H1 (cell line): ENCODE results near the gene CNNM2. TPM values are rescaled to one million over a fixed set of nuclear protein-coding genes. Genes with fewer than 3 reads are reported as not detected.
"Not testable (repeated sequence)": the region's sequence is repeated elsewhere in the genome, so short reads cannot be mapped to it uniquely, and the experiment has no call there.

Experiments used
- CTCF ChIA-PET: fragments of 300-600 bp; sonication (Branson Sonifier 250); formaldehyde crosslinking; loops from one replicate; lab custom pipeline; 2021; ENCODE audit not compliant: partially characterized antibody; lab: Charles Lee
- POLR2A ChIA-PET: fragments of 300-600 bp; sonication (Branson Sonifier 250); formaldehyde crosslinking; loops from one replicate; lab custom pipeline; 2021; ENCODE audit warnings: inconsistent platforms; ENCODE audit not compliant: partially characterized antibody; lab: Charles Lee
- DNase-seq, 2 experiments: peaks; one replicate each; pipeline versions ENCODE4 v3.0.0 to v3.0.0-alpha.2; 2010 to 2022; ENCODE audit warnings: low spot score in 2 of 2, low read depth in 1 of 2, mixed read lengths in 1 of 2
- FAIRE-seq: peaks from 2 replicates; lab custom pipeline; 2011; peaks lifted over from hg19 to GRCh38; lab: Jason Lieb, UNC
- H2AFZ ChIP-seq: 2 replicates; pipeline ENCODE4 v1.8.1; 2012; ENCODE audit warnings: low read length, inconsistent platforms
- H2AK5ac ChIP-seq: 2 replicates; pipeline ENCODE4 v1.6.1; 2013; ENCODE audit warnings: low read depth, low read length
- H2BK120ac ChIP-seq: replicated peaks from 2 replicates; pipeline ENCODE3; 2013; ENCODE audit warnings: low read depth, low read length, inconsistent platforms
- H2BK12ac ChIP-seq: 2 replicates; pipeline ENCODE4 v1.6.1; 2013; ENCODE audit warnings: low read depth, low read length
- H2BK15ac ChIP-seq: 2 replicates; pipeline ENCODE4 v1.6.1; 2013; ENCODE audit warnings: low read length
- H2BK20ac ChIP-seq: 2 replicates; pipeline ENCODE4 v1.6.1; 2013; ENCODE audit warnings: low read length
- H2BK5ac ChIP-seq: 2 replicates; pipeline ENCODE4 v1.6.1; 2013; ENCODE audit warnings: low read depth, low read length
- H3K14ac ChIP-seq: 2 replicates; pipeline ENCODE4 v1.6.1; 2013; ENCODE audit warnings: inconsistent platforms; ENCODE audit not compliant: insufficient read length
- H3K18ac ChIP-seq: 2 replicates; pipeline ENCODE4 v1.6.1; 2013; ENCODE audit warnings: low read length; ENCODE audit errors: extremely low read depth
- H3K23ac ChIP-seq: 2 replicates; pipeline ENCODE4 v1.6.1; 2013; ENCODE audit warnings: inconsistent platforms; ENCODE audit not compliant: insufficient read length
- H3K23me2 ChIP-seq: 2 replicates; pipeline ENCODE4 v1.6.1; 2013; ENCODE audit warnings: low read depth, low read length
- H3K27ac ChIP-seq: 2 replicates; pipeline ENCODE4 v1.6.1; 2011; ENCODE audit warnings: low read depth, low read length, inconsistent platforms
- H3K27me3 ChIP-seq, 4 experiments: replicated peaks in 1 of 4; 1 replicate in 1 of 4; 2 replicates in 3 of 4; pipeline versions ENCODE4 v1.6.1 to v1.8.1; 2011 to 2013; ENCODE audit warnings: low read length in 3 of 4, mild to moderate bottlenecking in 3 of 4, inconsistent platforms in 2 of 4, mixed read lengths in 2 of 4, moderate library complexity in 1 of 4; ENCODE audit not compliant: control insufficient read depth in 3 of 4, insufficient read depth in 3 of 4; ENCODE audit errors: extremely low read depth in 1 of 4
- H3K36me3 ChIP-seq, 4 experiments: 2 replicates each; pipeline versions ENCODE4 v1.6.1 to v1.8.1; 2011 to 2013; ENCODE audit warnings: mild to moderate bottlenecking in 4 of 4, low read length in 3 of 4, moderate library complexity in 2 of 4, control low read depth in 1 of 4, inconsistent platforms in 1 of 4; ENCODE audit not compliant: insufficient read depth in 4 of 4, control insufficient read depth in 2 of 4
- H3K4ac ChIP-seq: replicated peaks from 2 replicates; pipeline ENCODE3; 2013; ENCODE audit warnings: low read length, low read depth, mixed read lengths, inconsistent platforms; ENCODE audit not compliant: insufficient read length
- H3K4me1 ChIP-seq, 4 experiments: replicated peaks in 1 of 4; 1 replicate in 1 of 4; 2 replicates in 3 of 4; pipeline versions ENCODE4 v1.6.1 to v1.8.1; 2011 to 2013; ENCODE audit warnings: low read length in 3 of 4, inconsistent platforms in 2 of 4, mixed read lengths in 1 of 4; ENCODE audit not compliant: insufficient read depth in 4 of 4, control insufficient read depth in 3 of 4
- H3K4me2 ChIP-seq, 2 experiments: 2 replicates each; pipeline versions ENCODE4 v1.6.1 to v1.8.1; 2011 to 2013; ENCODE audit warnings: low read depth in 2 of 2, low read length in 2 of 2, control low read depth in 1 of 2, inconsistent platforms in 1 of 2, mild to moderate bottlenecking in 1 of 2; ENCODE audit not compliant: insufficient read depth in 1 of 2
- H3K4me3 ChIP-seq, 4 experiments: fragments of 200-600, 300-600 bp in 1 of 4; sonication (generic), shearing (Covaris generic), sonication (Bioruptor Twin) in 1 of 4; 2 replicates each; pipeline versions ENCODE4 v1.5.1 to v1.8.1; 2011 to 2016; ENCODE audit warnings: low read length in 4 of 4, low read depth in 3 of 4, control low read depth in 2 of 4, inconsistent platforms in 2 of 4, mild to moderate bottlenecking in 2 of 4, mixed read lengths in 1 of 4, moderate library complexity in 1 of 4; ENCODE audit not compliant: insufficient read depth in 2 of 4; ENCODE audit errors: extremely low read depth in 1 of 4
- H3K56ac ChIP-seq: replicated peaks from 2 replicates; pipeline ENCODE3; 2013; ENCODE audit warnings: low read depth, mild to moderate bottlenecking, mixed read lengths, low read length, inconsistent platforms; ENCODE audit not compliant: insufficient read length
- H3K79me1 ChIP-seq: 2 replicates; pipeline ENCODE4 v1.6.1; 2013; ENCODE audit warnings: low read depth, low read length, control low read depth
- H3K79me2 ChIP-seq, 2 experiments: 2 replicates each; pipeline versions ENCODE4 v1.6.1 to v1.8.1; 2012 to 2013; ENCODE audit warnings: low read length in 2 of 2, mild to moderate bottlenecking in 2 of 2, inconsistent platforms in 1 of 2; ENCODE audit not compliant: insufficient read depth in 2 of 2, control insufficient read depth in 1 of 2
- H3K9ac ChIP-seq, 4 experiments: replicated peaks in 1 of 4; 1 replicate in 1 of 4; 2 replicates in 3 of 4; pipeline versions ENCODE4 v1.6.1 to v1.8.1; 2011 to 2013; ENCODE audit warnings: low read depth in 3 of 4, low read length in 3 of 4, control low read depth in 2 of 4, mild to moderate bottlenecking in 2 of 4, moderate library complexity in 2 of 4, inconsistent platforms in 1 of 4; ENCODE audit errors: extremely low read depth in 1 of 4
- H3K9me3 ChIP-seq, 2 experiments: 2 replicates each; pipeline versions ENCODE4 v1.6.1 to v1.8.1; 2012 to 2013; ENCODE audit warnings: mild to moderate bottlenecking in 2 of 2, moderate library complexity in 2 of 2, control low read depth in 1 of 2, inconsistent platforms in 1 of 2, low read depth in 1 of 2, low read length in 1 of 2, mixed read lengths in 1 of 2; ENCODE audit not compliant: insufficient read depth in 2 of 2
- H4K20me1 ChIP-seq, 2 experiments: replicated peaks in 1 of 2; 2 replicates each; pipeline versions ENCODE3 to v1.8.1; 2011 to 2013; ENCODE audit warnings: inconsistent platforms in 2 of 2, low read length in 2 of 2, mild to moderate bottlenecking in 1 of 2; ENCODE audit not compliant: insufficient read depth in 2 of 2, control insufficient read depth in 1 of 2
- H4K5ac ChIP-seq: 2 replicates; pipeline ENCODE4 v1.6.1; 2013; ENCODE audit warnings: low read length, low read depth, mixed read lengths, inconsistent platforms; ENCODE audit not compliant: insufficient read length
- H4K8ac ChIP-seq: 2 replicates; pipeline ENCODE4 v1.8.0; 2013; ENCODE audit warnings: mild to moderate bottlenecking, moderate library complexity, low read length, inconsistent platforms; ENCODE audit not compliant: insufficient read depth; ENCODE audit errors: extremely low read depth
- H4K91ac ChIP-seq: replicated peaks from 2 replicates; pipeline ENCODE3; 2013; ENCODE audit warnings: low read length, mixed read lengths, inconsistent platforms; ENCODE audit not compliant: insufficient read length
- CBX5 ChIP-seq: fragments of 300-800, 300-1000 bp; sonication (generic); IDR thresholded peaks from 2 replicates; pipeline ENCODE4 v1.7.1; 2016; ENCODE audit warnings: antibody characterized with exemption, low read length, low read depth
- EGR1 ChIP-seq: IDR thresholded peaks from 2 replicates; pipeline ENCODE4 v1.6.1; 2011; ENCODE audit warnings: low read depth, low read length, borderline replicate concordance
- KDM4A ChIP-seq: IDR thresholded peaks from one replicate; pipeline ENCODE4 v1.7.1; 2012; ENCODE audit warnings: low read depth, mild to moderate bottlenecking, moderate library complexity, low read length, inconsistent platforms; ENCODE audit not compliant: severe bottlenecking
- RXRA ChIP-seq: IDR thresholded peaks from 2 replicates; pipeline ENCODE4 v1.6.1; 2011; ENCODE audit warnings: low read depth, mild to moderate bottlenecking, low read length, moderate library complexity; ENCODE audit not compliant: insufficient read depth
- WGBS, 2 experiments: shearing (Covaris generic) in 1 of 2; methylation state at CpG; one replicate each; pipeline versions ENCODE4 v1.1.6 to v1.1.7; 2013 to 2015; ENCODE audit warnings: low lambda C conversion rate in 2 of 2, mixed read lengths in 2 of 2, inconsistent platforms in 1 of 2, low coverage in 1 of 2, missing lambda C conversion rate in 1 of 2; ENCODE audit not compliant: insufficient replicate concordance in 2 of 2, insufficient coverage in 1 of 2, insufficient read length in 1 of 2; ENCODE audit errors: extremely low coverage in 1 of 2, missing lambda C conversion rate in 1 of 2; 5-methylcytosine and 5-hydroxymethylcytosine counted together
- polyA plus RNA-seq, 7 experiments: library from polyadenylated mRNA; depleted of rRNA in 3 of 7; stranded (reverse) in 5 of 7; unstranded in 2 of 7; fragments of >200 nt in 5 of 7; fragments of 200-250 nt in 2 of 7; gene quantifications; 1 replicate in 5 of 7; 2 replicates in 1 of 7; 4 replicates in 1 of 7; pipeline versions ENCODE4 v1.2.1 to v1.2.3, GENCODE V29; 2011 to 2013; ENCODE audit warnings: missing spikeins in 2 of 7, mixed read lengths in 2 of 7
- total RNA-seq: library from RNA; stranded (reverse); fragmentation: NEBNext Ultra II Directional; extraction: Animal tissue kit (Norgen Biotek cat#: 25700); gene quantifications from 2 replicates; pipeline ENCODE4 v1.2.1, GENCODE V29; 2021

Gene CNNM2
- total and polyA plus RNA-seq, 2 of the 8 experiments (the other 6 are each of a cell fraction or from before 2014, with no cell fraction given) = 7.3 to 23.6 TPM

DNA sequence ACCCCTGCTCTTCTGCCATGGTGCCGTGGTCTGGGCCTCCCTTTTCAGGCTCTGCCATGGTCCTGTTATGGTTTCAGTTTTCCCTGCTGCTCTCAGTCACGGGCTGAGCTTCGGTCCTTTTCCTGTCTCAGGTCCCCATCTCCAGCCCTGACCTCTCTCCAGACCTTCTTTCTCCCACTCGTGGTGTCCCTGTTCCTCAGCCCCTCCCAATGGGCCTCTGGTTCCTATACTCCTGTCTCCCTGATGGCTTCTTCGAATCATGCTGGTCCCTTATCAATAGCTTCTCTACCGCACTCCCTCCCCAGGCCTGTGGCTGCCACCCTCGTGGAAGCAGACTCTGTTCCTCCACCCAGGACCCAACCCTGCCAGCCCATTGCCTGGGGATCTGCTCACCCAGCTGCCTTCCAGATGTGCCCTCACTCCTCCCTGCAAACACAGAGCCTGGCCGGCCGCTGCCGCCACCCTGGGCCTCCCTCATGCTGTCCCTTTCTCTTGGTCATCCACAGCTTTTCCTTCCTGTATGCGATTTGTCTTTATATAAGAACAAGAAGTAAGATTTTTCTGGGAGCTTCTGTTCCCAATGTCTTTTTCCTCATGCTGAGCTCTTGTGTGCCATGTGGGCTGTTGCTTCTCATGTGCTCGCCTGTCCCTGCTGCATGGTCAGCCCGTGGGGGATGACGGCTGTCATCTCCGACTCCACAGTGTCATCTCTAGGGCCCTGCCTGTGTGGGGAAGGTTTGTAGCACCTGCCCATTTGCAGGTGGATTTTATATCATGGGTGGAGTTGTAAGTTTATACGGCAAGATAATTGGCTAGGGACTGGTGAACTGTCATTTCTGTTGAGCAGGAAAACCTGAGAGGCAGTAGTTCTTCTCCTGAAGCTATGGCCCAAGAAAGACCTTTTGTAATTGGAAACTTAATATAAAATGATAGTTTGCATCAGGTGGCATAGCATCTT, 148.3 kb downstream of the CNNM2 start (continued):
- TF ChIP-seq EGR1 (no peak), RXRA (no peak), CBX5 (no peak), KDM4A (no peak)

DNA sequence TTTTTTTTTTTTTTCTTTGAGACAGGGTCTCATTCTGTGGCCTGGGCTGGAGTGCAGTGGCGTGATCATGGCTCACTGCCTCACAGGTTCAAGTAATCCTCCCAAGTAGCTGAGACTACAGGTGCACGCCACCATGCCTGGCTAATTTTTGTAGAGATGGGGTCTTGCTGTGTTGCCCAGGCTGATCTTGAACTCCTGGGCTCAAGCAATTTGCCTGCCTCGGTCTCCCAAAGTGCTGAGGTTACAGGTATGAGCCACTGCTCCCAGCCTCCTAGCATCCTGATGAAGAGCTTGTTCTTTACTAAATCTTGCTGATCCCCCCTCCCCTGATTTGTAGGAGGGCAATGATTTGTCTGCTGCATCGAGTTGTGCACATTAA, 149.0 kb downstream of the CNNM2 start:
- H2BK120ac ChIP-seq, H2AFZ ChIP-seq, H3K23ac ChIP-seq, H3K79me1 ChIP-seq, H3K27ac ChIP-seq, H4K8ac ChIP-seq, H4K5ac ChIP-seq, H3K23me2 ChIP-seq, H3K4me1 ChIP-seq, H3K4ac ChIP-seq, H3K9ac ChIP-seq, H2AK5ac ChIP-seq, H2BK15ac ChIP-seq, H3K79me2 ChIP-seq, H3K56ac ChIP-seq, H3K27me3 ChIP-seq, H2BK5ac ChIP-seq, H3K4me2 ChIP-seq, DNase-seq, H3K36me3 ChIP-seq, H3K18ac ChIP-seq, H4K20me1 ChIP-seq, H3K14ac ChIP-seq, H2BK12ac ChIP-seq, H2BK20ac ChIP-seq, H3K4me3 ChIP-seq, H4K91ac ChIP-seq, H3K9me3 ChIP-seq, FAIRE-seq: not testable (repeated sequence)
- 84% methylated on average over 4 of the region's 4 CpGs; no CpG with 5 or more reads in 1 of the 2 experiments for WGBS, 2 experiments
- CTCF ChIA-PET = interaction anchor here (0.6 to 10.3 kb wide), 11 partner anchors 8 to 340 kb away, joined by 3 to 137 read pairs (median 4); partner anchors contain the start of genes CNNM2 and CYP17A1
- POLR2A ChIA-PET = interaction anchor here (3.1 kb wide), 1 partner anchor 148 kb away, joined by 10 read pairs; the partner anchor contains the start of gene CNNM2
